NCI-H774 (cell line): ENCODE results near the gene PRKCA.

Experiments used
- DNase-seq: peaks from one replicate; lab custom pipeline; 2025; lab: John Stamatoyannopoulos, UW

Gene PRKCA

DNA sequence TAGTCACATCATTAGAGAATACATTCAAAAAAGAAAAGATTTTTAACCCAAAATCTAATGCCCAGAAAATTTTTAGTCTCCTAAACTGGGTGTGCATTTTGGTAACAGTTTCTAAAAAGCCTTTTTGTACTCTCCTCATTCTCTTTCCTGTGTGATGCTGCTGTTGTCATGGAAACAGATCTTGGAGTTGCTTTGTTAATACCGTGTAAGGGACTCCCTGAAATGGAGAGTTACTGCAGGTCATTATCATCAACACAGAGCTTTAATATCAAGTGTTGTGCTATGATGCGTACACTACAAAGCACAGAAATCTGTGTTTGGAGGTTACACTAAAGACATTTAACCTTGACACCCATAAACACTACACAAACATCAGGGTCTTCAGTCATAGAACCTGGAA, 216.3 kb downstream of the PRKCA start:
- DNase-seq, result no peak

- no peak for DNase-seq
Observed at GRCh38 chr17:66519154-66519553, 216.7 kb downstream of the PRKCA start.

DNA sequence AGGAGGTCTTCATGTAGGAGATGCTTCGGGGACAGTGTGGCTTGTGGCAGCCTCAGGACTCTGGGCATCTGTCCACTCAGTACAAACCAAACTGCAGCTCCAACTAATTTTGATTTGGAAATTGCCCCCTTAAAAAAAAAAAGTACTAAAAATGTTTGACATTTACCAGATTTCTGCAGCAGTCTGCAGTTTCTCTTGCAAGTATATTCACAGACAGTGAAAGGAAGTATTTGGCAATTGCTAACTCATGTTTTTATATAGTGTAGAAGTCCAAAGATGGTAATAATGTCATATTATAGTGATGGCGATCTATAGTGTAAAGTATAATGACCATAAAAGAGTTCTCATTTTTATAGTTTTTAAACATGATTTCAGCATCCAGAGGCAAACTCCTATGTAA, 218.6 kb downstream of the PRKCA start:
- DNase-seq, result no peak

DNA sequence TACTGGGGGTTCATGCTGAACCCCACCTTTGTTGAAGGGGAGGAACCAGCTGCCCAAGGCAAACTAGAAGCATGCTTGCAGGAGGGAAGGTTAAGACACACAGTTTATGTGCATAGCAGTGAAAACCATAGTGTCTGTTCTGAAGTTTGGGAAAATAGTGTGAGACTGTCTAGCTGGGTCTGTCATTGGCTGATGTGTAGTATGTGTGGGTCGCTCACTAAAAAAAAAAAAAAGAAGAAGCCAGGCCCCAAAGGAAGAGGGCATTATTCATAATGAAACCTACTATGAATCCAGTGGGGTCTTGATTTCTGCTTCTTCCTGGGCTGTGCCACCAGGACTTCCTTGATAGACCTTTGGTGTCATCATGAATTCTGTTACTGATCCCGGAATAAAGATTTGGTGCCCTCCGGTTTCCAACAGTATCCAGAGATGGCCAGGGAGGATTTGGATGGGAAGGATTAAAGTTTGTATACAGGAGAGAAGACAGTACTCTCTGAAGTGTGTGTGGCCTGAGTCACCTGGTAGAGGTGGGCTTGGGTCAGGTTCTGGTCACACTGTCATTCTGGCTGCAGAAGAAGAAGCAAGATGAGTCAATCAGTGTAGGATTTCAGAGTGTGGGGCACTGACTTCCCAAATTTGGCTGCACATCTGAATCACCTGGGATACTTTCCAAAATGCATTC, 220.3 kb downstream of the PRKCA start:
- no peak for DNase-seq

GRCh38 chr17:66523378-66524200, 221.2 kb downstream of the PRKCA start:
- DNase-seq, result no peak

DNA sequence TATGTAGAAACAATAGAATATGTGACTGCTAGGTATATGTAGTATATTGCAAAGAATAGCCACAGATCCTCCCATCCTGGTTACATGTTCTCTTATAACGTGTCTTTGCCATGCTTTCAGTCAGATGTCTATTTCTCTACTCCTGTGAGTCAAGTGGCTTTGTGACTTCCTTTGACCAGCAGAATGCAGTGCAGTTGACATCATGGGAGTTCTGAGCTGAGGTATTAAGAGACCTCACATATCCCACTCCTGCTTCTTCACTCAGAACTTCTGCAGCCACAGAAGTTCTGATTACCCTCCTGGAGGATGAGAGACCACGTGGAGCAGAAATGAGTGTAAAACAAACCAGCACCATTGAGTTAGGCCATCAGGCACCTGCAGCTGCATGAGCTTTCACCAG, 222.5 kb downstream of the PRKCA start:
- DNase-seq, result no peak

- no peak for DNase-seq
Observed at GRCh38 chr17:66525338-66525737, 222.9 kb downstream of the PRKCA start.

- DNase-seq, result no peak
Observed at GRCh38 chr17:66526827-66527226, 224.4 kb downstream of the PRKCA start.

DNA sequence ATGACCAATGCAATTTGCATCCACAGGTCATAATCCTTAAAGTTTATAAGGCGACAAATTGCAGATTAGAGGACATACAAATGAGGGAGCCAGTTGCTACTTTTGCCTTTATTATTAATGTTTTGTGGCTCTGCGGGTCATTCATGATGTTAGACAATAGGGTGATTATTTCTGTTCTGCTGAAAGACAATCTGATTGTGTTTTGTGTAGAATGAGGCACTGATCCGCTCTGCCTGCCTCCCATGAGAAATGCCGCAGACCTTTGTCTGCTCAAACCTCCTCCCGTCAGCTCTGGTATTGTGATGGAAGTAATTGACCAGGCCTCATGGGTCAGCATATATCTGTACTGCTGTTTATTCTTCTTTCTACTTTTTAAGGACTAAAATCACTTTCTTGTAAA, 224.9 kb downstream of the PRKCA start:
- no peak for DNase-seq

DNA sequence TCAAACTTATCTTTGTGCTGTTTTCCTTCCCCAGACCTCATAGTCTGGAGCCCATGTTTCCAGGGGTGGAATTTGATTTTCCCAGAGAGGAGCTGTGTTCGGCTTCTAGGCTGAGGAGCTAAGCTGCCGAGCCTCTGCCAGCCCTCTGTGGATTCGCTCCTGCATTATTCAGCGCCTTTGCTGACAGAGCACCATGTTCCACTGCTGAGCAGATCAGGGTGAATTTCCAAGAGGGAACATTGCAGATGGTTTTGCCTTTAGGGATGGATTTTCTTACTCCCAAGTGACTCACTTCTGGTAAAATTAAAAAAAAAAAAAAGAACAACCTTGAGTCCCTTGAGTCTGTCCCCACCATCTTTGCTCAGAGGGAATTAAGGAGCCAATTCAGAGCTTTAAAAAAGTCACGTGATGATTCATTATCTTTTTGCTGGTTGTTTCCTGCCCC, 229.5 kb downstream of the PRKCA start:
- no peak for DNase-seq

DNA sequence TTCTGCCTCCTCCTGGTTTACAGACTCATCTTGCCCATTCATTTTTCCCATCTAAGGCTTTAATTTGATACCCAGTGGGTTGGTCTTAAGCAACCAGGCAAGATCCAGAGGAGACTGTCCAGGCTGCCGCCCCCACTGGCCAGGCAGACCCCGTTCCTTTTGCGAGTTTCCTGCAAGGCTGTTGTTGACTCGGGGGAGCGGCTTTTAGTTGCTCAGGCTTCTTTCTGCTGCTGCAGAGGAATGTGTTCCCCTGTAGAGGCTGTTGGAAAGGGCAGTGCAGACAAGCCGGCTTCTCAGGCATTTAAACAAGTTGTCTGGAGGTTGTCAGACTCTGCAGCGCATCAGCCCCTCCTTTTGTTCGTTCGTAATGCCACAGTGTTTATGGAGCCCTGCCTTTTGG, 231.2 kb downstream of the PRKCA start:
- DNase-seq, result no peak

DNA sequence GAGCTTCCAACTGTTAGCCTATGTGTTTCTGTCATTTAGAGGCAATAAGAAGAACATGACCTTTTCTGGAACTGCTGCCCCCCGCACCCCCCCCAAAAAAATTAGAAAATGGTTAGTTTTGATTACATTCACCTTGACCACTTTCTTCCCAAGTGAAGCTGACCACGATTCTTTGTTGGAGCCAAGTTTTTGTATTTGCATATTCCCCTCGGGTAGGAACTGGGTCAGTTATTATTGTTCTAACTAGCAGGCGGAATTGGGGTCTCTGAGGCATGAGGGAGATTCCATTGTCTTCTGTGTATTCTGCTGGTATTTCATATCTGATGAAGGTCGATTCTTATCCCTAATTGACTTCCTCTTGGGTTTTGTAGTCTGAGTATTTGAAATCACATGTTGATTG, 231.6 kb downstream of the PRKCA start:
- DNase-seq, result no peak

DNA sequence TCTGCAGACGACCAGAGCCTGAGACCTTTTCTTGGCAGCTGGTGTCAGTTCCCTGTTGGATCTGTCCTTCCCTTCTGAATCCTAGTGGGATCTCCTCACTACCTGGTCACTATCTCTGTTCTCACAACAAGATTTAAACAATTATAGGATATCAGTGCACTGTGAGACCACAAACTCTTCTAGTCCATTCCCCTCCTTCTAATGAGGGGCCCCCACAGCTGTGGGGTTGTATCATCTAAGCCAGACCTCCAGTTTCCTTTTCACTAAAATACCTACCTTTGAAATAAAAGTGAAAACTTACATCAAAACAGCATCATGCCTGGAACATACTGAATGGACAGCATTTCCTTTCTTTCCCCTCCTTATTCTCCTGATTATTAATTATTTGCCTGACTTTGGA, 233.2 kb downstream of the PRKCA start:
- no peak for DNase-seq

- no peak for DNase-seq
Observed at GRCh38 chr17:66537502-66537901, 235.1 kb downstream of the PRKCA start.

GRCh38 chr17:66538776-66539175, 236.4 kb downstream of the PRKCA start:
- DNase-seq, result no peak

DNA sequence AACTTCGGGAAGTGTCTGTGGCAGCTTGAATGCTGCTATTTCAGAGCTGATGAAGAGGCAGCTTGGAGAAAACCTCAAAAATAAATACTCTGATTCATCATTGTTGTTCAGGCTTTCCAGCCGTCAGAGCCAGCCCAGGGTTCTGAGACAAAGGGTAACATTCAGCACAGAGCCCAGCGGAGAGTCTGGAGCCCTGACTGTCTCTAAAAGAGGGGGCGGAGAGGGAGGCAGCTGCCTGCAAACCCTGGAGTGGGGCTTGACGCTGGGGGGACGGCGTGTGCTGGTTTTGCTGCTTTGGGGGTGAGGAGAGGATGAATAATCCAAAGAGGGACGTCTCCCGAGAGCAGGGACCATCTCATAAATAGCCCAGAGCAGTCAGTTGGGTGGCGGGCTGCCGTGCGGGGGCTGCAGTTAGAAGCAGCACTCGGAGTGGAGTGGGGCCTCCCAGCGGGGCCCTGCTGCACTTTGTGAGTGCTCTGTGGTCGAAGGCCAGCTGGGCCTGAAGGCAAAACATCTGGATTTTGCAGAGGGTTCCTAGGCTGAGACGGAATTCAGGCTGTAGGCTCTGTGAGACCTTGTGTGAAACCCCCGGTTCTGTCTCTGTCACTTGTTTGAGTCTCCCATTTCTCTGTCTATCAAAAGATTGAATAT, 237.8 kb downstream of the PRKCA start:
- no peak for DNase-seq

- DNase-seq, result no peak
Observed at GRCh38 chr17:66541461-66542128, 239.2 kb downstream of the PRKCA start.

GRCh38 chr17:66542129-66542966, 239.9 kb downstream of the PRKCA start:
- DNase-seq, result no peak

- DNase-seq, result no peak
Observed at GRCh38 chr17:66542967-66543520, 240.6 kb downstream of the PRKCA start.

DNA sequence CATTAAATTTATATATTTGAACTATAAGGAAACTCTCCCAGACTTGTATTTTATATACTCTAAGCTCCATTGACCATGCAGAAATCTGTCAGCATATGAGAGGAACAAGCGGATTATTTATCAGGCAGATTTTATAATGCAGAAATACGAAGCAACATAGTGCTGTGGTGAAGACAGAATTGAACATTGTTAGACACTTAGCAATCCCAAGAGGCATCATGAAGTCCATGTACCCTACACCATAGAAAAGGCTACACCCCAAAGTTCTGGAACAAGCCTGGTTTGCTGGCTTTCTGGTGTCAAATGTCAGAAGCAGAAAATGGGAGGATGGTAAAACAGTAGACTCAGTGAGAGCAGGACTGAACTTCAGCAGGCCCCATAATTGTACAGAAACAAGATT, 241.1 kb downstream of the PRKCA start:
- no peak for DNase-seq

GRCh38 chr17:66545918-66546317, 243.5 kb downstream of the PRKCA start:
- DNase-seq, result no peak
